ENCODE data around the gene PLA2G2D. TPM values are rescaled to one million over a fixed set of nuclear protein-coding genes. Genes with fewer than 3 reads are reported as not detected.

Gene PLA2G2D
- total and polyA plus RNA-seq, 2 of the 13 experiments (the other 11 are each of a cell fraction or from before 2014, with no cell fraction given): not detected

GRCh38 chr1:20114021-20114648 lies 5.2 kb downstream of the PLA2G2D start:
- ATAC-seq (no peak), DNase-seq (ENCODE audit: low spot score) (no peak), FAIRE-seq (no peak)
- Histone ChIP-seq H3K4me3 (replicated peaks in 1 of 3; ENCODE audit: insufficient read depth in 1 of 3, low read depth in 2 of 3, low read length in 3 of 3) (no peak overlapping the region), H3K27me3 (ENCODE audit: control insufficient read depth in 1 of 2, insufficient read depth in 2 of 2, low read length in 2 of 2) (peaks cover 0 to 13% of the 10 kb centered on the region in 2 experiments; a peak in 3 of 5 replicates), H3K36me3 (replicated peaks in 1 of 2; ENCODE audit: control insufficient read depth in 1 of 2, insufficient read depth in 2 of 2, low read length in 2 of 2) (no peaks in the 10 kb centered on the region), H3K4me2 (ENCODE audit: low read depth, low read length) (no peak overlapping the region), H3K79me2 (ENCODE audit: insufficient read depth, low read length) (no peaks in the 10 kb centered on the region), H3K9me3 (ENCODE audit: low read length) (no peaks in the 10 kb centered on the region), H4K20me1 (ENCODE audit: insufficient read depth, low read length) (no peaks in the 10 kb centered on the region), H2AFZ (ENCODE audit: low read length) (no peak overlapping the region), H3K4me1 (ENCODE audit: insufficient read depth, low read length) (no peaks in the 10 kb centered on the region), H3K9ac (ENCODE audit: insufficient read depth, low read depth, low read length) (no peak overlapping the region), H3K27ac (ENCODE audit: extremely low read length, insufficient read depth, low read length) (no peak overlapping the region)
- no TSS peak for BruUV-seq (replicated peaks)
- TF ChIP-seq PAF1 (CRISPR knock-in tag; IDR thresholded peaks at IDR 0.05) (no peak), NPAS2 (CRISPR knock-in tag; IDR thresholded peaks at IDR 0.05; ENCODE audit: borderline replicate concordance) (no peak), ZNF563 (CRISPR knock-in tag; IDR thresholded peaks at IDR 0.05) (no peak), TEAD3 (CRISPR knock-in tag; optimal IDR thresholded peaks at IDR 0.05; ENCODE audit: borderline replicate concordance) (no peak), THRA (CRISPR knock-in tag; IDR thresholded peaks at IDR 0.05; ENCODE audit: borderline replicate concordance) (no peak), MED8 (CRISPR knock-in tag; IDR thresholded peaks at IDR 0.05; ENCODE audit: insufficient replicate concordance) (no peak), ZFP62 (CRISPR knock-in tag; IDR thresholded peaks at IDR 0.05) (no peak), ZNF558 (CRISPR knock-in tag; IDR thresholded peaks at IDR 0.05; ENCODE audit: borderline replicate concordance) (no peak), GATAD2A (CRISPR knock-in tag; IDR thresholded peaks at IDR 0.05) (no peak)
- ChIA-PET POLR2A (no interaction called here), CTCF (ENCODE audit: low intra/inter-chr PET ratio, low total read pairs) (no interaction called here)
- 26% methylated on average over 8 of the region's 15 CpGs for WGBS (ENCODE audit: low lambda C conversion rate)
- in situ Hi-C loops (cut with HindIII; ENCODE audit: extremely low pct_ligation_motif_present, low pct_unique_long_range_greater_than_20kb) (no loop called here), intact Hi-C loops (cut with micrococcal nuclease; ENCODE audit: unreplicated experiment) (no loop called here)
